Measurements from ENCODE around the gene MAU2.

- TF ChIP-seq CTCF (IDR thresholded peaks at IDR 0.05; ENCODE audit: low read depth, low read length): no peak
- TF ChIP-seq EZH2phosphoT487 (IDR thresholded peaks at IDR 0.05; ENCODE audit: low read depth): no peak
These were observed 22.9 kb upstream of the MAU2 start for GRCh38 chr19:19297759-19298158.

Measured in OCI-LY3 (cell line).